UCSD-AML1 (cell line): ENCODE results near the gene BMP7.

Experiments
- DNase-seq: peaks from one replicate; lab custom pipeline; 2025; ENCODE audit not compliant: unreplicated experiment; lab: John Stamatoyannopoulos, UW

The BMP7 gene

DNA sequence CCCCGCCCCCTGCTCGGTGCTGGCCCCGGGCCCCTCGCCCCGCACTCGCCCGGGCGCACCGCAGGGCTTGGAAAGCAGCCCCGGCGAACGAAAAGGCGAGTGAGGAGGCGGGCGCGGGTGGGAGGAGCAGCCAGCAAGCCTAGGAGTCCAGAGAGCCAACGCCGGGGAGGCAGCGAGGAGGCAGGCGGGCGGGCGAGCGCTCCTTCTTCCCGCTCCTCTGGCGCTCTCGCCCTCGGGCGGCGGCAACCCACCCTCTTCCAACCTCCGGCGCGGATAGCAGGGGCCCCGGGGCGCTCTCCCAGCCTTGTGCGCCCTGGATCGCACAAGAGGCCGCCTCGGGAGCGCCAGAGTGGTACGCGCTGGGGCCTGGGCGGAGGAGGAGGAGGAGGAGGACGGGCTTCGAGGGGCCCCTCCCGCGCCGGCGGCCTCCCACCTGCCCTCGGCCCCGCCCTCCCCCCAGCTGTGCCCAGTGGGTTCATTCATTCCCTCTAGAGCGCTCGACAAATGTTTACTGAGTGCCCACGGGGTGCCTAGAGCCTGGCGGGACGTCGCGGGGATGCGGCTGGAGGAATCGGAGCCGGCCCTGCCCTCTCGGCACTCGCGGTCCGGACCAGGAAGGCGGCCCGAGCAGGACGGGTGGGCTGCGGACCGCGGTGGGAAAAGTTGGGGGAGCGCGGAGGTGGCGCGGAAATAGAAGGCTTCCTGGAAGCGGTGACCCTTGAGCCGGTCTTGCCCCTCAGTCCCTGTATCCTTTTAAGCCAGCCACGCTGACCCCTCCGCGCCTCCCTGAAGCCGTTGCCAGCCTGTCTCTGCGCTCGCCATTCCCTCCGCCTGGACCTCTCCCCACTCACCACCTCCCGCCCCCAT is at the start of gene BMP7:
Gene BMP7, minus strand, starts transcription at position 351 of the 867 bp plus-strand sequence. CDS start 519 bp downstream, outside the sequence.
- DNase-seq = no peak

- no peak for DNase-seq
These were observed 49.6 kb upstream of the BMP7 start for GRCh38 chr20:57315976-57316480.

- DNase-seq = no peak
These were observed 48.9 kb upstream of the BMP7 start for GRCh38 chr20:57315083-57315975.

DNA sequence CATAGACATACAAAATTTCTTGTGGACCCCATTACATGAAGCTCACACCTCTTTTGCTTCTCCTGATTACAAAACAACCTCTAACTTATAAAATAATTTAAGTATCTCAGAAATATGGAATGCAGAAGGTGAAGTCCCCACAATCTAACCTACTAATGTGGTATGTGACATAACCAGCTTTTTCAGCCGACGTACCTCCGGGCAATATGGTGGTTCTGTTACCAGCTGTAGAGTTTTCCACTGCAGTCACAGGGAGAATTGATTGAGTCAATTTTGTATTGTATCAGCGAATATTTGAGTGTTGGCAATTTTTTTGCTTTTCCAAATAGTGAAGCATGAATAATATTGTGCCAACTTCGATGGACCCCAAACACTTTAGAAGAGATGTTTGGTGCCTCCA is 47.5 kb upstream of the BMP7 start:
- DNase-seq = no peak

DNA sequence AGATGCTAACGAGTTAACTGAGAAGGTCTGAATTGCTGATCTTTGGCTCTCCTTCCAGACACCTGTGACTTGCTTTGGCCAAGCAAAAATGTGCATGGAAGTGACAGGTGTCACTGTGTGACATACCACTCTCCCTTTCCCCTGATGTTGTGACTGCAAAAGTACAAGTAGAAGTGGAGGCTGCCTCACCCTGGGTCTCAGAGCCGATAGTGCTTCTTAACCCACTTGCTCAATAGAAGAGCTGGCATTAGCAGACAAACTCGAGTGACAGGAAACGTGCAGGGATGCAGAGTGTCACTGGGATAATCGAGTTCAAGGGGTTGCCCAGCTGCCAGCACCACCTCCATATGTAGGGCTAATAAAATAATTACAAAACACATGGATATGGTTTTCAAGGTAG is 46.8 kb upstream of the BMP7 start:
- no peak for DNase-seq

GRCh38 chr20:57312138-57312537 is 45.7 kb upstream of the BMP7 start:
- no peak for DNase-seq

DNA sequence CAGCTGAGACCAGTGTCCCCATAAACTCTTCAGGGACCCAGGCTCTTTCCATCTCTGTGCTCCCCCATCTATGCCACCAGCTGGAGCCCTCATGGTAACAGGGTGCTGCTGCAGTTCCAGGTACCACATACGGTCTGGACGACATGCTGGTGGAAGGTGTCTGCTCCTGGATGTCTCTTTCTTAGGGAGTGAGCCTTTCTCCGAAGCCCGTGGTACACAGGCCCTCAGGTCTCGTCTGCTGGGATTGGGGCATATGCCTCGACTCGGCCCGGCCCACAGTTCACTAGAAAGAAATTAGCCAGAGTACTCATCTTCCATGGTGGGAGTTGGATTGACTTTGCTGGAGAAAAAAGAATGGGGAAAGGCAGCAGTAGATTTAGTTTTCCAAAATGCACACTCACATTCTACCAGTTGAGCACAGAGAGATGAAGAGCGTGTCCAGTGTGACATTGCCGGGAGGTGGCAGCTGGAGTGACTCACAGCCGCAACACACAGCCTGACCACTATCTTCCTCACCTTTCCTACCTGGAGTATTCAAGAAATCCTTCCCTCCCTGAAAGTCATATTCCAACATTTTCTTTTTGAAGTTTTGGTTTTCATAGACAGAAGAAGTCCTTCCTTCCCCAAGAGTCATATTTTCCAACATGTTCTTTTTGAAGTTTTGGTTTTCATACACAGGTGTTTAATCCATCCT is 44.5 kb upstream of the BMP7 start:
- no peak for DNase-seq

DNA sequence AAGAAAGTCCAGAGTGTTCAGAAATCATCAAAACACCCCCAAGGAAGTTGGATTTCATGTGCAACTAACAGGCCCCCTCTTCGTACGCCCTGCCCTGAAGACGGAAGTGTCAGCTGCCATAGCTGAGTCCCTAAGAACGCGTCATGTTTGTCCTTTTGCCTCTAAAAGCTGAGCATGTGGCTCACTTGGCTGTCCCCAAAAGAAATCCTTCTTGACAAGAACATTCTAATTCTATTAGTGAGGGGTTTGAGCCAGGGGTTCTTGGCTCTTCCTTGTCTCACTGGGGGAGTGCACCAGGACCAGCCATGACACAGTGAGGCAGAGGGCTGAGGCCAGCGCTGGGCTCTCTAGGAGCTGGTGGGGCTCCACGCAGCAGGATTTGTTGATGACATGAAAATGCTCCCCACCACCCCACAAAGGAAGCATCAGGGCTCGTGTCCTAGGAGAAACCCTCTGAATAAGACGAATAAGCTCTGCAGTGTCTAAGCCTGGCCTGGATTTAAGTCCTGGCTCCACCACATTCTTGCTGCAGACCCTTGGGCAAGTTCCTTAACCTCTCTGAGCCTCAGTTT is 43.2 kb upstream of the BMP7 start:
- no peak for DNase-seq

GRCh38 chr20:57308451-57309271 is 42.2 kb upstream of the BMP7 start:
- no peak for DNase-seq

DNA sequence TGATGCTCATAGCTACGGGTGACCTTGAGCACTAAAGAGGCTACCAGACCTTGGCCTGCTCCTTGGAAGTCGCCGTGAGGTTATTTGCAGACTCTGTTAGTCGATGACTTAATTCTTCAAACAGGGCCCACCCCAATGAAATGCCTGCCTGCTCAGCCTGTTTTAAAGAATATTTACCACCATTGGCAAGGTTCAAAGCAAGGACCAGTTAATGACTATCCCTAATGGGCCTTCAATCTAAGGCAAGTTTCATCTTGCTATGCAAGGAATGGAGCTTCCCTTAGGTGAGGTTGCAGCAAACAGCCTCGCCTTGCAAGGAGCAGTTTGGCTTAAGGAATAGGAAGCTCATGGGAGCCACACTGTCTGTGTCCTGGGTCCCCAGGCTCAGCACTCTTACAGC is 40.3 kb upstream of the BMP7 start:
- DNase-seq = no peak

- DNase-seq = no peak
These were observed 34.6 kb upstream of the BMP7 start for GRCh38 chr20:57301026-57301425.

DNA sequence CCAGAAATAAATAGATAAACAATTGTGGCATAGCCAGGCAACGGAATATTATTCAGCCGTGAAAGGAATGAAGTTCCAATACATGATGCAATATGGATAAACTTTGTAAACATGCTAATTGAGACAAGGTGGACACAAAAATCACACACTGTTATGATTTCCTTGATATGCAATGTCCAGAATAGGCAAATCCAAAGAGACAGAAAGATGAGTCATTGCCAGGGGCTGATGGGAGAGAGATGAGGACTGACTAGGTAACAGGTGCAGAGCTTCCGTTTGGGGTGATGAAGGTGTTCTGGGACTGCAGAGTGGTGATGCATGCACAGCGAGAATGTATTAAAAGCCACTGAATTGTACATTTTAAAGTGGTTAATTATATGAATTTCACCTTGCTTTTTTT is 32.0 kb upstream of the BMP7 start:
- DNase-seq = no peak

GRCh38 chr20:57294550-57294949 is 28.1 kb upstream of the BMP7 start:
- DNase-seq = no peak

DNA sequence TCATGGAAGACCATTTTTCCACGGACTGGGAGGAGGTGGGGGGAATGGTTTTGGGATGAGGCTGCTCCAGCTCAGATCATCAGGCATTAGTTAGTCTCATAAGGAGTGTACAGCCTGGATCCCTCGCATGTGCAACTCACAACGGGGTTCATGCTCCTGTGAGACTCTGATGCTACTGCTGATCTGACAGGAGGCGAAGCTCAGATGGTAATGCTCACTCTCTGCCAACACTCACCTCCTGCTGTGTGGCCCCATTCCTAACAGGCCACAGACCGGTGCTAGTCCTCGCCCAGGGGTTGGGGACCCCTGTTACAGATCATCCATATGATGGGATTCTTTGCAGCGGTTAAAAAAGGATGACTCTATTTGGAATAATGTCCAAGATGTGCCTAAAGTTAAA is 27.6 kb upstream of the BMP7 start:
- no peak for DNase-seq

DNA sequence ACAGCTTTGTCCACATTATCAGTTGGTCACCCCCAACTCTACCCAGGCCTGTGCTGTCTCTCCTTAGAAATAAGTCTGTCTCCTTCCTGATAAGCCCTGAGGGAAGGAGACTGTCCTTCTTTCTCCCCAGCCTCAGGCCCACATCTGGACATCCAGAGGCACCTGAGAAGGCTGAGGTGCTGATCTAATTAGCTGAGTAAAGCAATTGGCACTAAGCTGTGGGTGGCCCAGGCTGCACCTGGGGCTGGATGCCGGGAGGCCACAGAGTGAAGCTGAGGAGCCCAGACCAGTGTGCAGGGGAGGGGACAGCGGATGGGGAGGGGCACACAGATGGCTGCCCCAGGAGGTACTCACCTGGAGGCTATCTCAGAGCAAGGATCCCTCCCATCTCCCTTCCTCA is 26.2 kb upstream of the BMP7 start:
- DNase-seq = no peak

GRCh38 chr20:57291694-57292093 is 25.3 kb upstream of the BMP7 start:
- no peak for DNase-seq

DNA sequence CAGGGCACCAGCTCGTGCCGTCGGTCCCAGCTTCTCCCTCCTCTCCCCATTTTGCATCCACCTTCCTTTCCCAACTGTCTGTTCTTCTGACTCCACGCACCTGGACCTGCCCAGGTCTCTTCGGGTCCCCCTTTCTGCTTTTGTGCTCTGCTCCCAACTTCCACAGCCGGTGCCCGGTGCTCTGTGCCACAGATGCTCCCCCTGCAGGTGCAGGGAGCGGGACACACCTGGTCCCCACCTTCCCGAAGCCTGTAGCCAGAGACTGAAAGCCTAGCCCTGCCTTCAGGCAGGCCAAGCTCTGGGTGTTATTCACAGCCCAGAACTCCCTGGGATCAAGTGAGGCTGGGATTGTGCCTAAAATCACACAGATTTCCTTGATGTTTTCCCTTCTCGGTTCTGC is 24.6 kb upstream of the BMP7 start:
- no peak for DNase-seq

DNA sequence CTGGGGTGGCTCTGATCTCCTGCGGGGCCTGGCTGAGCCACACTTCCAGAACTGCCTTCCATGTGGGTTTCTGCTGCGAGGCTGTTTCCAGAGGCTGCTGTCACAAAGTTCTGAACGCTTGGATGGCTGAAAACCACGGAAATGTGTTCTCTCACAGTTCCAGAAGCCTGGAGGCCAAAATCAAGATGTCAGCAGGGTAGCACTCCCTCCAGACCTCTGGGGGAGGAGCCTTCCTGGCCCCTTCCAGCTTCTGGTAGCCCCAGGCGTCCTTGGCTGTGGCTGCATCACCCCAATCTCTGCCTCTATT is 23.7 kb upstream of the BMP7 start:
- DNase-seq = no peak

DNA sequence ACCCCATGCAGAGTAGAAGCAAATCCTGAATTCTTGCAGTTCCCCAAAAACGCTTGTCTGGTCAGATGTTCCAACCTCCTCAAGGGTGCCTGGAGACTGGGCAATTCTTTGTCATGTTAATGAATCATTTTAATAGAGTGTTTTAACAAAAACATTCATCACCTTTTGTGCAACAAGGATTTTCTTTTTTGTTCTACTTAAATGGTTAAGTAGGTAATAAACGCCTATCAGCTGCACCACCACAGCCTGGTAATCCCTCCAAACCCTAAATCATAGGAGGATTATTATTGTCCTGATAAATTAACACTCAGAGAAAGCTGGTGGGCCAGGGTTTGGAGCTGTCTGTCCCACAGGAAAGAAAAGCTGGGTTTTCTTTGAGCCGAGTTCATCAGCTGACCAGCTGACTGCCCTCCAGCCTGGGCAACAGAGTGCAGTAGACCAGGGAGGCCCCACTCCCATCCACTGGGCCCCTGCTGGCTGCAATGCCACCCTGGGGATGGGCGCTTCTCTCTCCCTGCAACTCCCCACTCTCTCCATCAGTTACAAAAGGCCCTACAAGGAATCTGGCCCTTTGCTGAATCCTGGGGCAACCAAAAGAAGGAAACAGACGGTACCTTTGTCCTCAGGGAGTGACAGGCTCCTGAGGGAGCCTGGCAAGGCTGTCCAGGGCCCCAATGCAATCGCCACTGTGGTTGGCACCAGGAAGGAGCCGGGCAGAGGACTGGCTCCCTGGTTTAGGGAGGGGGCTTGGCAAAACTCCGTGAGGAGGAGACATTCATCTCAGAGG is 23.1 kb upstream of the BMP7 start:
- DNase-seq = no peak
